Vagina (tissue), 2 donors: ENCODE measurements around the gene UBR2.

ENCODE experiments used
- POLR2A ChIP-seq, 2 donors: fragments of 450-650 bp; IDR thresholded peaks; one replicate each; pipeline ENCODE4 v1.6.1; 2017; ENCODE audit warnings: antibody characterized with exemption in 2 of 2, mild to moderate bottlenecking in 2 of 2, moderate library complexity in 2 of 2
- POLR2AphosphoS5 ChIP-seq, 2 donors: sonication (generic); formaldehyde crosslinking; IDR thresholded peaks; one replicate each; pipeline ENCODE4 v1.9.0; 2017; ENCODE audit warnings: antibody characterized with exemption in 2 of 2, mild to moderate bottlenecking in 2 of 2, low read depth in 1 of 2; ENCODE audit not compliant: insufficient read depth in 1 of 2
- TF ChIP-seq, protein P1 (sequence below), 3 experiments: fragments of 450-650 bp in 2 of 3; fragments of 200-600 bp in 1 of 3; sonication (generic) in 1 of 3; IDR thresholded peaks; one replicate each; pipeline ENCODE4 v1.5.1; 2017 to 2019; ENCODE audit warnings: antibody characterized with exemption in 3 of 3, mild to moderate bottlenecking in 2 of 3, moderate library complexity in 2 of 3

DNA sequence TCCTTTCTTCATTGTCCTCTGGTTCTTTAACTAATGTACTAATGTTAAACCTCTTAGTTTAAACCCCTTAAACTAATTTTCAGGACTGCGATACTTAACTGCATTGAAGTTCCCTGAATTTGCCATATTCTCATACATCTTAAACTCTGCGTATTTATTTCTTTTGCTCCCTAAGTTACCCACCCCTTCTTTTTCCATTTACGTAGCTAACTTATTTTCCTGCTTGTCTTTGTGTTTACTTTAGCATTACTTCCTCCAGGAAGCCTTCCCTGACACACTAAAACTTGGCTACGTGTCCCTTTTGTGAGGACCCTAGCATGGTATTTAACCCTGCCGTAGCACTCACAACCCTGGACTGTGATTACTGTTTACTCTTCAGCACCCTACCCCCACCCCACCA is 79.0 kb downstream of the UBR2 start:
- TF ChIP-seq, protein P1, sequence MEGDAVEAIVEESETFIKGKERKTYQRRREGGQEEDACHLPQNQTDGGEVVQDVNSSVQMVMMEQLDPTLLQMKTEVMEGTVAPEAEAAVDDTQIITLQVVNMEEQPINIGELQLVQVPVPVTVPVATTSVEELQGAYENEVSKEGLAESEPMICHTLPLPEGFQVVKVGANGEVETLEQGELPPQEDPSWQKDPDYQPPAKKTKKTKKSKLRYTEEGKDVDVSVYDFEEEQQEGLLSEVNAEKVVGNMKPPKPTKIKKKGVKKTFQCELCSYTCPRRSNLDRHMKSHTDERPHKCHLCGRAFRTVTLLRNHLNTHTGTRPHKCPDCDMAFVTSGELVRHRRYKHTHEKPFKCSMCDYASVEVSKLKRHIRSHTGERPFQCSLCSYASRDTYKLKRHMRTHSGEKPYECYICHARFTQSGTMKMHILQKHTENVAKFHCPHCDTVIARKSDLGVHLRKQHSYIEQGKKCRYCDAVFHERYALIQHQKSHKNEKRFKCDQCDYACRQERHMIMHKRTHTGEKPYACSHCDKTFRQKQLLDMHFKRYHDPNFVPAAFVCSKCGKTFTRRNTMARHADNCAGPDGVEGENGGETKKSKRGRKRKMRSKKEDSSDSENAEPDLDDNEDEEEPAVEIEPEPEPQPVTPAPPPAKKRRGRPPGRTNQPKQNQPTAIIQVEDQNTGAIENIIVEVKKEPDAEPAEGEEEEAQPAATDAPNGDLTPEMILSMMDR (IDR thresholded peaks at IDR 0.05) = no peak
- TF ChIP-seq POLR2AphosphoS5 (IDR thresholded peaks at IDR 0.05; ENCODE audit: insufficient read depth in 1 of 2, low read depth in 1 of 2) (no peak), POLR2A (IDR thresholded peaks at IDR 0.05) (no peak)
